OCI-LY1 (cell line): Measurements from ENCODE around the gene MANF.

Experiments used
- H2AFZ ChIP-seq: fragments of 200-600 bp; sonication (generic), shearing (Covaris generic); 2 replicates; pipeline ENCODE4 v1.6.0; 2014; ENCODE audit warnings: antibody characterized with exemption, mild to moderate bottlenecking, low read length
- H3F3A ChIP-seq: fragments of 200-600 bp; sonication (generic), shearing (Covaris generic); 2 replicates; pipeline ENCODE4 v1.6.0; 2014; ENCODE audit warnings: mild to moderate bottlenecking, antibody characterized with exemption, low read length, moderate library complexity; ENCODE audit not compliant: insufficient read depth
- H3K27ac ChIP-seq: fragments of 200-600 bp; sonication (generic); 2 replicates; pipeline ENCODE4 v1.5.1; 2014; ENCODE audit warnings: low read length, mixed run types, mild to moderate bottlenecking, low read depth; ENCODE audit not compliant: poor library complexity, severe bottlenecking
- H3K27me3 ChIP-seq: fragments of 200-600 bp; sonication (generic); 2 replicates; pipeline ENCODE4 v1.6.0; 2014; ENCODE audit warnings: antibody characterized with exemption, mild to moderate bottlenecking, low read length, moderate library complexity; ENCODE audit not compliant: insufficient read depth
- H3K36me3 ChIP-seq: fragments of 200-600 bp; sonication (generic); 2 replicates; pipeline ENCODE4 v1.6.1; 2014; ENCODE audit warnings: mild to moderate bottlenecking, antibody characterized with exemption, low read length, moderate library complexity, mixed read lengths; ENCODE audit not compliant: insufficient read depth
- H3K4me1 ChIP-seq: fragments of 200-600 bp; sonication (generic); 2 replicates; pipeline ENCODE4 v1.5.1; 2014; ENCODE audit warnings: mild to moderate bottlenecking, low read length, moderate library complexity; ENCODE audit not compliant: insufficient read depth, severe bottlenecking
- H3K4me2 ChIP-seq: fragments of 200-600 bp; sonication (generic), shearing (Covaris generic); 2 replicates; pipeline ENCODE4 v1.6.1; 2014; ENCODE audit warnings: low read length
- H3K4me3 ChIP-seq: fragments of 200-600 bp; sonication (generic); 2 replicates; pipeline ENCODE4 v1.5.1; 2014; ENCODE audit warnings: low read length, low read depth, mild to moderate bottlenecking, mixed read lengths; ENCODE audit not compliant: poor library complexity, severe bottlenecking
- H3K79me2 ChIP-seq: fragments of 200-600 bp; shearing (Covaris generic); 2 replicates; pipeline ENCODE4 v1.6.1; 2016; ENCODE audit warnings: mixed run types, low read length, mixed read lengths; ENCODE audit not compliant: insufficient read depth
- H3K9ac ChIP-seq: fragments of 200-600 bp; sonication (generic), shearing (Covaris generic); 2 replicates; pipeline ENCODE4 v1.6.1; 2014; ENCODE audit warnings: mild to moderate bottlenecking, low read length, mixed read lengths
- H3K9me2 ChIP-seq: fragments of 200-600 bp; sonication (generic), shearing (Covaris generic); 2 replicates; pipeline ENCODE4 v1.6.1; 2014; ENCODE audit warnings: low read depth, mild to moderate bottlenecking, low read length, mixed read lengths
- H3K9me3 ChIP-seq: fragments of 200-600 bp; shearing (Covaris generic); 2 replicates; pipeline ENCODE4 v1.6.1; 2014; ENCODE audit warnings: low read length, mixed read lengths
- H4K20me1 ChIP-seq: fragments of 200-600 bp; sonication (generic), shearing (Covaris generic); 2 replicates; pipeline ENCODE4 v1.6.0; 2016; ENCODE audit warnings: mild to moderate bottlenecking, low read length; ENCODE audit not compliant: insufficient read depth
- EZH2 ChIP-seq: fragments of 200-600 bp; sonication (generic), shearing (Covaris generic); IDR thresholded peaks from 2 replicates; pipeline ENCODE4 v1.8.0; 2017; ENCODE audit warnings: borderline replicate concordance, mixed run types, mild to moderate bottlenecking, antibody characterized with exemption, low read length, moderate library complexity, mixed read lengths
- TF ChIP-seq, protein P1 (sequence below): fragments of 200-600 bp; sonication (generic), shearing (Covaris generic); IDR thresholded peaks from 2 replicates; pipeline ENCODE4 v1.5.1; 2017; ENCODE audit warnings: mild to moderate bottlenecking, antibody characterized with exemption, low read length, moderate library complexity, mixed read lengths

MANF gene

DNA sequence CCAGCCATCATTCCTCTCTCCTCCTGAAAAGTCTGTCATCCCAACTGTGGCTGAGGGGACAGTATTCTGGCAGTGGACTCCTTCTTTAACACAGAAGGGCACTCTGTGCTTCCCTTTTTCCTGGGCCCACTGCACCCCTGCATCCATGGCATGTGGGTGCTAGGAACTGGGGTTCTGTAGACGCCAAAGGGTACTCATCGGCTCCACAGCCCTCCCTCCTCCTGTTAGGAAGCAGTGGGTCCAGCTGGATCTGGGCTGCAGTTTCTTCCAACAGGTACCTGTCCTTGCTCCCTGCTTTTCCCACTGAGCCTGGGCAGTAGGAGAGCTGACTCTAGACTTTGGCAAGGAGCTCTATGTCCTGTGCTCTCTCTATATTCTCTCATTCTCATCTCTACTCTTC, 6.4 kb upstream of the MANF start:
- Histone ChIP-seq H3K9me2 (no peaks in the 10 kb centered on the region), H3K79me2 (no peaks in the 10 kb centered on the region), H3K4me1 (peaks cover 8% of the 10 kb centered on the region), H2AFZ (no peak overlapping the region), H3F3A (no peaks in the 10 kb centered on the region), H3K4me2 (no peak overlapping the region), H3K36me3 (no peaks in the 10 kb centered on the region), H3K9ac (no peak overlapping the region), H3K4me3 (no peak overlapping the region), H3K27ac (no peak overlapping the region), H3K9me3 (no peaks in the 10 kb centered on the region), H4K20me1 (no peaks in the 10 kb centered on the region), H3K27me3 (peaks cover 10% of the 10 kb centered on the region; the same call in 1 of the 2 replicates)
- TF ChIP-seq, protein P1, sequence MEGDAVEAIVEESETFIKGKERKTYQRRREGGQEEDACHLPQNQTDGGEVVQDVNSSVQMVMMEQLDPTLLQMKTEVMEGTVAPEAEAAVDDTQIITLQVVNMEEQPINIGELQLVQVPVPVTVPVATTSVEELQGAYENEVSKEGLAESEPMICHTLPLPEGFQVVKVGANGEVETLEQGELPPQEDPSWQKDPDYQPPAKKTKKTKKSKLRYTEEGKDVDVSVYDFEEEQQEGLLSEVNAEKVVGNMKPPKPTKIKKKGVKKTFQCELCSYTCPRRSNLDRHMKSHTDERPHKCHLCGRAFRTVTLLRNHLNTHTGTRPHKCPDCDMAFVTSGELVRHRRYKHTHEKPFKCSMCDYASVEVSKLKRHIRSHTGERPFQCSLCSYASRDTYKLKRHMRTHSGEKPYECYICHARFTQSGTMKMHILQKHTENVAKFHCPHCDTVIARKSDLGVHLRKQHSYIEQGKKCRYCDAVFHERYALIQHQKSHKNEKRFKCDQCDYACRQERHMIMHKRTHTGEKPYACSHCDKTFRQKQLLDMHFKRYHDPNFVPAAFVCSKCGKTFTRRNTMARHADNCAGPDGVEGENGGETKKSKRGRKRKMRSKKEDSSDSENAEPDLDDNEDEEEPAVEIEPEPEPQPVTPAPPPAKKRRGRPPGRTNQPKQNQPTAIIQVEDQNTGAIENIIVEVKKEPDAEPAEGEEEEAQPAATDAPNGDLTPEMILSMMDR: no peak
- TF ChIP-seq EZH2: no peak

DNA sequence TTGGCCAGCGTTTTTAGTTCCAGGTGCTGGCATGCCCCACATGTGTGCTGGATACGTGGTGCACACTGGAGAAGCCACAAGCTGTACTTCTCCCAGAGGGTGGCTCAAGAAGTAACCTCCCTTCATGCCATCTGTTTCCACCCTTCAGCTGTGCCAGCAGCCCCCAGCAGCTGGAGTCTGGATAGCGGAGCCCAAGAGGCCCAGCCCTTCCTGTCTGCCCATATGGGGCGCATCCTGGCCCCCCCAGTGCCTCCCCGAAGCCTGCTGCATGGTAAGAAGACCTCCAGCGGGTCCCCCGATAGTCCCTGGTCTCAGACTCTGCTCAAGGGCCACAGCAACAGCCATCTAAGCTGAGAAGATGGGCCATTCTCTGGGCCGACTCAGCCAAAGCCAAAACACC, 5.8 kb upstream of the MANF start:
- Histone ChIP-seq H3F3A (no peaks in the 10 kb centered on the region), H3K79me2 (no peaks in the 10 kb centered on the region), H3K9ac (no peak overlapping the region), H4K20me1 (no peaks in the 10 kb centered on the region), H3K9me3 (no peaks in the 10 kb centered on the region), H3K4me3 (no peak overlapping the region), H3K4me2 (no peak overlapping the region), H2AFZ (no peak overlapping the region), H3K9me2 (no peaks in the 10 kb centered on the region), H3K36me3 (no peaks in the 10 kb centered on the region), H3K27me3 (peaks cover 10% of the 10 kb centered on the region; the same call in 1 of the 2 replicates), H3K4me1 (peaks cover 12% of the 10 kb centered on the region), H3K27ac (no peak overlapping the region)
- TF ChIP-seq, protein P1: no peak
- TF ChIP-seq EZH2: no peak

DNA sequence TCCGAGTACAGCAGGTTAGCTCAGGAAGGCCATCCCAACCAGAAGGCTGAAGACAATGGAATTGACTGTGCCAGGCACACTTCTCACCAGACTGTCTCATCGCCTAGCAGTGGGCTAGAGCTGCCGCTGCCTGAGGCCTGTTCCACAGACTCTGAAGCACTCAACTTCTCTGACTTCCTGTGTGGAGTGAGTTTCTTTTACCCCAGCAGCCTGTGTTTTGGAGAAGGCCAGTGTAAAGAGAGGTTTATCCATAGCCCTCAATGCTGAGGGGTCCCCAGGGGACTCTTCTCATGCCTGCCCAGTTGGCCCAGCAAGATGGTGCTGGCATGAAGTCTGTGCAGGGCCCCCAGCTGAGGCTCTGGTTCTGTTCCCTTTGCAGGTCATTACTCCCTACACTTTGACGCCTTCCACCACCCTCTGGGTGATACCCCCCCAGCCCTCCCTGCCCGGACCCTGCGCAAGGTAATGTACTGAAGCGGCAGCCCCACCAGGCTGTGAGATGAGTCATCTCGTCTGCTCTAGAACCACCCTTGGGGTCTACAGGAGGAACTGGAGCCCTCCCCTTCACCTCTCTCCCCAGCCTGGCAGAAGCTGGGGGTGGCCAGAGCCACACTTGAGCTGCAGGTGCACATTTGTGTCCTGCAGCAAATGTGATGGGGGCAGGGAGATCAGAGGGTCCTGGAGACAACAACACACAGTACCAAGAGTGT, 5.2 kb upstream of the MANF start:
- H2AFZ ChIP-seq: no peak overlapping the region
- H3K27ac ChIP-seq: no peak overlapping the region
- no peaks in the 10 kb centered on the region for H3K79me2 ChIP-seq
- TF ChIP-seq EZH2: no peak
- TF ChIP-seq, protein P1: no peak
- H4K20me1 ChIP-seq: no peaks in the 10 kb centered on the region
- no peaks in the 10 kb centered on the region for H3K9me2 ChIP-seq
- no peaks in the 10 kb centered on the region for H3K9me3 ChIP-seq
- H3K36me3 ChIP-seq: no peaks in the 10 kb centered on the region
- no peaks in the 10 kb centered on the region for H3F3A ChIP-seq
- peaks cover 9% of the 10 kb centered on the region; the same call in 1 of the 2 replicates for H3K27me3 ChIP-seq
- peaks cover 12% of the 10 kb centered on the region for H3K4me1 ChIP-seq
- no peak overlapping the region for H3K4me2 ChIP-seq
- H3K9ac ChIP-seq: no peak overlapping the region
- H3K4me3 ChIP-seq: no peak overlapping the region
